Activated CD8-positive, alpha-beta memory T cell treated with anti-CD3 and anti-CD28 coated beads for 36 hours (primary cell): Measurements from ENCODE around the gene RNF208. TPM values are rescaled to one million over a fixed set of nuclear protein-coding genes. Genes with fewer than 3 reads are reported as not detected.
"Not testable (repeated sequence)": the region's sequence is repeated elsewhere in the genome, so short reads cannot be mapped to it uniquely, and the experiment has no call there.

Experiments
- CTCF ChIA-PET: fragments of 350-600 bp; sonication (Branson Sonifier 250); formaldehyde crosslinking; loops from one replicate; lab custom pipeline; 2021; ENCODE audit warnings: antibody characterized with exemption; lab: Charles Lee
- POLR2A ChIA-PET: fragments of 350-600 bp; sonication (Branson Sonifier 250); formaldehyde crosslinking; loops from one replicate; lab custom pipeline; 2021; ENCODE audit warnings: antibody characterized with exemption; lab: Charles Lee
- total RNA-seq, 2 experiments: library from RNA; stranded (reverse); gene quantifications; one replicate each; pipeline ENCODE4 v1.2.3, GENCODE V29; 2021

Gene RNF208
- 1 to 10 TPM; 3.0 to 4.1 TPM for total RNA-seq

GRCh38 chr9:137222190-137223077 lies at the start of gene RNF208:
RNF208 (minus strand) TSS chr9:137222240; CDS start chr9:137221212, 1,028 bp downstream.
- ChIA-PET POLR2A (interaction anchor here (0.5 to 2.6 kb wide), 11 partner anchors 17 to 136 kb away, joined by 3 to 15 read pairs (median 4); partner anchors contain the start of genes MAN1B1, NDOR1, TMEM203 and TPRN), CTCF (interaction anchor here (0.8 to 7.0 kb wide), 11 partner anchors 14 to 435 kb away, joined by 3 to 49 read pairs (median 3); partner anchors contain the start of gene NPDC1)

GRCh38 chr9:137271696-137272076 lies 49.6 kb upstream of the RNF208 start:
- POLR2A ChIA-PET = no interaction called here
- CTCF ChIA-PET = no interaction called here

GRCh38 chr9:137270929-137271695 lies 49.1 kb upstream of the RNF208 start:
- CTCF ChIA-PET = no interaction called here

GRCh38 chr9:137269231-137269772 lies 47.3 kb upstream of the RNF208 start:
- ChIA-PET POLR2A (no interaction called here), CTCF (interaction anchor here (1.4 kb wide), 1 partner anchor 42 kb away, joined by 3 read pairs; the partner anchor contains the start of gene RNF224)

More at GRCh38 chr9:137270929-137271695, 49.1 kb upstream of the RNF208 start:
- POLR2A ChIA-PET = no interaction called here

GRCh38 chr9:137268538-137269201 lies 46.6 kb upstream of the RNF208 start:
- ChIA-PET POLR2A (no interaction called here), CTCF (interaction anchor here (1.4 kb wide), 1 partner anchor 41 kb away, joined by 3 read pairs; the partner anchor contains the start of gene RNF224)

- ChIA-PET CTCF (no interaction called here), POLR2A (no interaction called here)
Observed at GRCh38 chr9:137267933-137268355, 45.9 kb upstream of the RNF208 start.

- POLR2A ChIA-PET = no interaction called here
Observed at GRCh38 chr9:137266585-137267453, 44.8 kb upstream of the RNF208 start.

GRCh38 chr9:137266162-137266527 lies 44.1 kb upstream of the RNF208 start:
- ChIA-PET POLR2A (no interaction called here), CTCF (interaction anchor here (3.1 kb wide), 1 partner anchor 30 kb away, joined by 9 read pairs; no protein-coding TSS in a partner anchor)

More at GRCh38 chr9:137266585-137267453, 44.8 kb upstream of the RNF208 start:
- CTCF ChIA-PET = no interaction called here

GRCh38 chr9:137265496-137266161 lies 43.6 kb upstream of the RNF208 start:
- ChIA-PET POLR2A (interaction anchor here (0.6 kb wide), 1 partner anchor 179 kb away, joined by 4 read pairs; no protein-coding TSS in a partner anchor), CTCF (interaction anchor here (3.1 kb wide), 1 partner anchor 29 kb away, joined by 9 read pairs; no protein-coding TSS in a partner anchor)

GRCh38 chr9:137264067-137264466 lies 42.0 kb upstream of the RNF208 start:
- ChIA-PET POLR2A (interaction anchor here (0.9 kb wide), 1 partner anchor 134 kb away, joined by 3 read pairs; no protein-coding TSS in a partner anchor), CTCF (interaction anchor here (0.7 to 3.1 kb wide), 2 partner anchors 22 to 28 kb away, joined by 3 to 9 read pairs; no protein-coding TSS in a partner anchor)

- ChIA-PET POLR2A (no interaction called here), CTCF (interaction anchor here (3.1 kb wide), 1 partner anchor 27 kb away, joined by 9 read pairs; no protein-coding TSS in a partner anchor)
Observed at GRCh38 chr9:137263506-137263905, 41.5 kb upstream of the RNF208 start.

- ChIA-PET CTCF (no interaction called here), POLR2A (no interaction called here)
Observed at GRCh38 chr9:137262909-137263285, 40.9 kb upstream of the RNF208 start.

- CTCF ChIA-PET, POLR2A ChIA-PET: not testable (repeated sequence)
Observed at GRCh38 chr9:137262173-137262908, 40.3 kb upstream of the RNF208 start.

GRCh38 chr9:137256856-137257255 lies 34.8 kb upstream of the RNF208 start:
- ChIA-PET POLR2A (interaction anchor here (0.6 to 4.4 kb wide), 2 partner anchors 15 to 20 kb away, joined by 3 to 60 read pairs; partner anchors contain the start of genes TOR4A and TUBB4B), CTCF (interaction anchor here (1.1 kb wide), 1 partner anchor 34 kb away, joined by 3 read pairs; the partner anchor contains the start of gene RNF208)

- ChIA-PET CTCF (interaction anchor here (1.1 kb wide), 1 partner anchor 34 kb away, joined by 3 read pairs; the partner anchor contains the start of gene RNF208), POLR2A (interaction anchor here (0.5 to 4.4 kb wide), 2 partner anchors 14 to 186 kb away, joined by 4 to 60 read pairs; partner anchors contain the start of genes SAPCD2 and TUBB4B)
Observed at GRCh38 chr9:137256362-137256761, 34.3 kb upstream of the RNF208 start.
